Epithelial cell of esophagus (primary cell): Measurements from ENCODE around the gene CNDP1.

ENCODE experiments used
- DNase-seq: peaks from one replicate; pipeline ENCODE4 v3.0.0; 2010; ENCODE audit warnings: low read depth
- H3K4me3 ChIP-seq: 2 replicates; pipeline ENCODE4 v1.5.1; 2011; ENCODE audit warnings: mild to moderate bottlenecking, low read length, control low read depth
- CTCF ChIP-seq: IDR thresholded peaks from 2 replicates; pipeline ENCODE4 v1.5.1; 2011; ENCODE audit warnings: low read depth, mild to moderate bottlenecking, low read length, control low read depth, inconsistent platforms; ENCODE audit not compliant: insufficient read depth; ENCODE audit errors: missing control alignments

Gene CNDP1

DNA sequence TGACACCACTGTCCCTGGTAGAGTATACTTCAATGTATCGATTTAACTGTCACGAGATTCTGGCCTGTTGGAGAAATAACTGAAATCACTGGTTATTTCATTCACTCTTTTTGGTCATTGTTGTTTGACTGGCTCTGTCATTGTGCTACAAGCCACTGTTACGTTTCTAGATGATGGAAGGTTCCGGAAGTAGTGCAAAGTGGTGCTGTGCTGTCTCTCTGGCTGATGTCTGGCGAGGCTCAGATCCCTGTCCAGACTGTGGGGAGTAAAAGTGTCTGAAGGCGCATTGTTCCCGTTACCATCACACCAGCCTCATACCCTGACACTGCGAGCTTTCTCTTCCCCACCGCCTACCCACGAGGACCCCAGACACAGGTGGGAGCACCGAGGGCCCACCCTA lies 11.7 kb downstream of the CNDP1 start:
- no peak overlapping the region for H3K4me3 ChIP-seq
- DNase-seq: no peak
- TF ChIP-seq CTCF: no peak

DNA sequence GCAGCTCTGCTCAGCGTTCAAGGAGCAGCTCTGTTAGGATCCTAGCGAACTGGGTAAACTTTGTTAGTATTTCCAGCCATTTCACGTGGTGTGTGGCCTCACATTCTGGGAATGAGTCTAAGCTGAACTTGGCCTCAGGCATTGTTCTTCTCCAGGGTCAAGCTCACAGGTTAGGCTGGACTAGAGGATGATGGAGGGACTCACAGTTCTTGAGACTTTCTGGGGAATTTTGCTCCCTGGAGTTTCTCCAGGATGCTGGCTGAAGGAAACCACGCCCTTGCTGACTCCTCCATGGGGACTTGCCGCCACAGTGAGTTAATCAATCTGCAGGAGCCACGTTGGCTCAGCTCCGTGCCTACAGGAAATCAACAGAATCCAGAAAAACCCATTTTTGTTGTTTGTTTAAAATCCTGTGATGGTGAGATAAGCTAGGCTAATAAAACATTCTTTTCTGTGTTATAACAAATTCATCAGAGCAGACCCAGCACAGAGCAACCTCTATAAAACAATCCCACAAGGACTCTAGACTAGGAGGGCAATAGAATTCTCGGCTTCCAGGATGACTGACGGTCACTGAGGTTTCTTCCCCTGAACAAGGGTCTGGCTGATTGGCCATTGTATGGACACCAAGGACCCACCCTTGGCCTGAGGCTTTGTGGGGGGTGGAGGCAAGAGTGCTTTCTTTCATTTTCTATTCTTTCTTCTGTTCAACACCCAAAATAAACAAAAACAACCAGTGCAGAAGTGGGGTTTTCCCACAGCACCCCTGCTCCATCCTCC lies 12.6 kb downstream of the CNDP1 start:
- no peak for TF ChIP-seq CTCF
- H3K4me3 ChIP-seq: no peak overlapping the region
- peak; percentile 37 for DNase-seq

DNA sequence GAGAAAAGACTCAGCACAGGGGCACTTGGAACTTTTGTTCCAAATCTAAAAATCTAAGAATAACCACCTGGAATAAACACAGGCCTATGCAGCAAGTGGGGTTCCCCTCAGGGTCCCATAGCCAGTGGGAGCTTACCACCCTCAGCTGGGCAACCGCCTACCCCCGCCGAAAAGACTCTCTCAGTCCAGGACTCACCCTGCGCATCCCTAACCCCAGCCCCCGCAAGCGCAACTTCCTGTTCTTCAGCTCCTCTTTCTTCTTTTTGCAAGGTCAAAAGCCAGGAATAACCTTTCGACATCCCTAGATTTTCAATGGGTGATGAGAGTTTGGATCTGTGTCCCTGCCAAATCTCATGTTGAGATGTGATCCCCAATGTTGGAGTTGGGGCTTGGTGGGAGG lies 13.6 kb downstream of the CNDP1 start:
- no peak for DNase-seq
- H3K4me3 ChIP-seq: no peak overlapping the region
- TF ChIP-seq CTCF: no peak

DNA sequence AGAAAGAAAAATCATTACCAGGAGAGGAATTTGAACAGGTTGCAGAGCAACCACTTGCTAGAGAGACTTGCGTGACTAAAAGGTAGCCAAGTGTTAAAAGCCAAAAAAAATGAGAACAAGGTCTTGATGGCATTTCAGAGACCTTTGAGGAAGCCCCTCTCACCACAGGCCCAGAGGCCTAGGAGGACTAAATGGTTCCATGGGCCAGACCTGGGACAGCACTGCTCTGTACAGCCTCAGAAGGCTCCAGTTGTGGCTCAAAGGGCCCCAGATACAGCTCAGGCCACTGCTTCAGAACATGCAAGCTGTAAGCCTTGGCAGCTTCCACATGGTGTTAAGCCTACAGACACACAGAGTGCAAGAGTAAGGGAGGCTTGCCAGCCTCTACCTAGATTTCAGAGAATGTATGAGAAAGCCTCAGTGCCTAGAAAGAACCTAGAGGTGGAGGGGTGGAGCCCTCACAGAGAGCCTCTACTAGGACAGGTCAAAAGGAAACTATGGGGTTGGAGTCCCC lies 15.3 kb downstream of the CNDP1 start:
- DNase-seq: no peak
- no peak for TF ChIP-seq CTCF
- no peak overlapping the region for H3K4me3 ChIP-seq

DNA sequence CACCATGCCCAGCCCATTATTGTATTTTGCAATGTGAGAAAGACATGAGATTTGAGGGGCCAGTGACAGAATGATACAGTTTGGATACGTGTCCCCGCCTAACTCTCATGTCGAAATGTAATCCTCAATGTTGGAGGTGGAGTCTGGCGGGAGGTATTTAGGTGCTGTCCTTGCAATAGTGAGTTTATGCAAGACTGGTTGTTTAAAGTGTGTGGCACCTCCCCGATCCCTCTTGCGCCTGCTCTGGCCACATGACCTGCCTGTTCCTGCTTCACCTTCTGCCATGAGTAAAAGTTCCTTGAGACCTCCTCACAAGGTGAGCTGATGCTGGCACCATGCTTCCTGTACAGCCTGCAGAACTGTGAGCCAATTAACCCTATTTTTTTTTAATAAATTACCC lies 16.6 kb downstream of the CNDP1 start:
- H3K4me3 ChIP-seq: no peak overlapping the region
- TF ChIP-seq CTCF: no peak
- no peak for DNase-seq

- TF ChIP-seq CTCF: no peak
- H3K4me3 ChIP-seq: no peak overlapping the region
- DNase-seq: no peak
Observed at GRCh38 chr18:74551452-74551851, 17.2 kb downstream of the CNDP1 start.
